Fibroblast of skin of right biceps (primary cell): ENCODE data around the gene TRMT10A.
A peak's percentile ranks its signal among the peaks of the same experiment; 100 is the strongest.
"Not testable (repeated sequence)": the region's sequence is repeated elsewhere in the genome, so short reads cannot be mapped to it uniquely, and the experiment has no call there.

ENCODE experiments used
- DNase-seq: peaks from one replicate; pipeline ENCODE4 v3.0.0-alpha.2; 2013

Gene TRMT10A

GRCh38 chr4:99540277-99540939 is 23.4 kb downstream of the TRMT10A start:
- no peak for DNase-seq

GRCh38 chr4:99537674-99538073 is 26.2 kb downstream of the TRMT10A start:
- DNase-seq: no peak

GRCh38 chr4:99536848-99537247 is 27.0 kb downstream of the TRMT10A start:
- DNase-seq: no peak

DNA sequence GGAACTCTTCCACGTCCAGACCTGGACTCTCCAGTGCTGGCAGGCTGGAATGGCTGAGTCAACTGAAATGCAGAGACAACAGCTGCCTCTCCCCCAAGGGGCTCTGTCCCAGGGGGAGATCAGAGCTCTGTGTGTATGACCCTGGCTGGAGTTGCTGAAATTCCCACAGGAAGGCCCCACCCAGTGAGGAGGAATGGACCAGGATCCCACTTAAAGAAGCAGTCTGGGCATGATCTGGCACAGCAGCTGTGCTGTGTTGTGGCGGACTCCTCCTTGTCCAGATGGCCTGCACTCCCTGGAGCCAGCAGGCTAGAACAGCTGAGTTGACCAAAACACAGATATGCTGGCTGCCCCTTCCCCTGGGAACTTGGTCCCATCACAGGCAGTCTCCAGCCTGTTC is 27.6 kb downstream of the TRMT10A start:
- no peak for DNase-seq

DNA sequence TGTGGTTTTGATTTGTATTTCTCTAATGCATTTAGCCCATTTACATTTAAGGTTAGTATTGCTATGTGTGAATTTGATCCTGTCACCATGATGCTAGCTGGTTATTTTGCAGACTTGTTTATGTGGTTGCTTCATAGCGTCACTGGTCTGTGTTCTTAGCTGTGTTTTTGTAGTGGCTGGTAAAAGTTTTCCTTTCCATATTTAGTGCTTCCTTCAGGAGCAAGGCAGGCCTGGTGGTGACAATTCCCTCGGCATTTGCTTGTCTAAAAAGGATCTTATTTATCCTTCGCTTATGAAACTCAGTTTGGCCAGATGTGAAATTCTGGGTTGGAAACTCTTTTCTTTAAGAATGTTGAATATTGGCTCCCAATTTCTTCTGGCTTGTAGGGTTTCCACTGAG is 29.1 kb downstream of the TRMT10A start:
- DNase-seq: not testable (repeated sequence)

DNA sequence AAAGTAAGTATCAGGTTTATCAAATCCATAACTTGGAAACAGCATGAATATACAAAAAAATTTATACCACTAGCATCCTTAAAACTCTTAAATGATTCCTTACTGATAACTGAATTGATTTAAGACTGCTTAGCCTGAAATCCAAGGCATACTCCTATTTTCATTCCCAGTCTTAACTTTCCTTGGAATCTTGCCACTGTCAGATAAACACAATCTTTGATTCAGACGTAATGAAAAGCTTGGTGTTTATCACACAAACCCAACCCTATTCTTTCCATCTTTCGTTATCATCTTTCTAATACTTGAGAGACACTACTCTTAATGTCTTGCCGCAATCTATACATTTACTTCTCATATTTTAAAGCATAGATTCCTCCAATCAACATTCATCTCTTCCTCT is 33.9 kb downstream of the TRMT10A start:
- DNase-seq: no peak

DNA sequence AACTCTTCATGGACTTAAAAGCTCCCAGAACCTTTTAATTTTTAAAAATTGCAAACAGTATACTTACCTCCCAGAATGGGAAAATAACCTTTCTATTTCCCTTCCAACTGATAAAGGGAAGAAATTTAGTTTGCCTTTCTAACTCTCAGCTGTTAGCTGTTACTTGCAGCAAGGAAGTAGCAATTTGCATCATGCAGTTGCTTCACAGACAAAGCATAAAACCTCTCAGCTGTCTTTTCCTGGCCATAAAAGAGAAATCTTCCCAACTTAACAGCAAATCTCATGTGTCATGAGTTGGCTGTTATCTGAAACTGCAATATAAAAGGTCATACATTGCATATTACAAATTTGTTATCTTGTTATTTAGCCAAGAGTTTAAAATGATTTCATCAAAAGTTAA is 34.6 kb downstream of the TRMT10A start:
- peak; percentile 13 for DNase-seq

DNA sequence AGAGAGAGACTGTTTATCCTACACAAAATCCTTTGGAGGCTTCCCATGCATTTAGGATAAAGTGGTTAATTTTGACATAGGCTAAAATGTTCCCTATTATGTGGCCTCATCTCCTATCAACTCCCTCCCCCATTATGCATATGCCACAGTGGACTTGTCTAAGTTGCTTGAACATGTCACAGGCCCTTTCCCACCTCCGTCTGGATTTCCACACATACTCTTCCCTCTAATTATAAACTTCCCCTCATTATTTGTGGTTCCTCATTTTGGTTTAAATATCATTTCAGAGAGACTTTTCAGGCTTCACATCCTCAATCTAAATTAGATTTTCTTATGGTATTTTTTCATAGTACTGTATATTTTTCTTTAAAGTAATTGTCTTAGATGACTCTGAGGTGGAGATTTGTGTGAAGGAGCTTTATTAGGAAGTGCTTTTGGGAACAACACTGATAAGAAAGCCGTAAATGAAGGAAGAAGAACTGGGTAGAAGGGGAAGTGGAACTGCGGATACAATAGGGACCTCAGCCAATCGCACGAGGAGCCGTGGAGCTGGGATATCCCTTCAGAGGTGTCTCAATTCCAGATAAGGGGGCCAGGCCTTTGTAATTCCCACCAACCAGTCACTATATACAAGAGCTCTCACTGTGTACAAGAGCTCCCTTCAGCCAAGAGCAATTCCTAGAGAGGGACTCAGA is 45.1 kb downstream of the TRMT10A start:
- no peak for DNase-seq

DNA sequence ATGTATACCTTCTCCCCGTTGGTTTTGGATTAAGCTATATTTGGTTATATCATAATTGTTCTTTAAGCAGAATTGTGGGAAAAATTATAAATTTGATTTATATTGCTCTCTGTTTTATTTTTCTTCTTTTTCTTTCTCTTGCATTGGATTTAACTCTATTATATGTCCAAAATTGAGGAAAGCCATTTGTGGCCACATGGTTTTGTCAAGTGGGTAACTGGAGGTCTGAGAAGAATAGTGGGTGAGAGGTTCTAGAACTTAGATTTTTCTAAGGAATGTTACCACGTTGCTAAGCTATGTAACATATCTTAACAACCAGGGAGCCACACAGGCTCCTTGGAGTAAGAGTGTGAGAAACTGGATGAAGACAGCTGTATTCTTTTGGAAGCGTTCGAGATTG is 53.1 kb downstream of the TRMT10A start, which contains the start of gene C4orf17:
C4orf17 (plus strand) TSS at position 301 of the 400 bp plus-strand sequence. CDS start 2,061 bp downstream, outside the sequence.
- DNase-seq: no peak

DNA sequence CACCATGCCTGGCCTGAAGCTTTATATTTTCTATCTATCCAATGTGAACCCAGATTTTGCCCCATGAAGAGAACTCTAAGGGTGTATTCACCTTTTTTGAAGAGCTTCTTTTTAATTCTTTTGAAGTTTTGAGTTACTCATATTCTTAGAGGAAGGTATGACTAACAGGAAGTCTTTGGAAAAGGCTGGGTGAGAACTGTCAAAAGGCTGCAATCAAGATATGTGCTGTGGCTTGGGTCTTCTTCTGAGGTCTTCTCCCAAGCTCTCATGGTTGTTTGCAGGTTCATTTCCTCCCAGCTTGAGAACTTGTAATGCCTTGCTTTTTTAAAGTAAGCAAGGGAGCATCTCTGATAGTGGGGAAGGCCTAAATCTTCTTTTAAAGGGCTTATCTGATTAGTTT is 56.1 kb downstream of the TRMT10A start:
- no peak for DNase-seq

DNA sequence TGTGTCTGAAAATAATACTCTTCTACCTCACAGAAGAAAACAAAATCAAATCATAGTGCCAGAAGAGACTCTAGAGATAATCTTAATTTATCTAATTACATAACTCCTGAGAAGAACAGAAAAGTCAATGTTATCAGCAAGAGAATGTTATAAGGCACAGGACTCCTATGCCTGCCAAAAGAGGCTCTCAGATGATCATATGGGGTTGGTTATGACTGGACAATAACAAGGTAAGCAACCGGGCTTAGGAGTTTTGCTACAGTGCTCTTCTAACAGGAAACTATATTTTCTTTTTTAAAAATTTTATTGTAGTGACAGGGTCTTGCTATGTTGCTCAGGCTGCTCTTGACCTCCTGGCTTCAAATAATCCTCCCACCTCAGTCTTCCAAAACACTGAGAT is 56.5 kb downstream of the TRMT10A start:
- DNase-seq: no peak

- peak; percentile 5 for DNase-seq
Observed at GRCh38 chr4:99506781-99507180, 57.1 kb downstream of the TRMT10A start.

GRCh38 chr4:99504804-99505502 is 58.9 kb downstream of the TRMT10A start:
- DNase-seq: no peak
